Uterus (tissue), 2 donors: ENCODE data around the gene ZNF497.

Source experiments
- POLR2A ChIP-seq, 2 donors: fragments of 450-650 bp; IDR thresholded peaks; one replicate each; pipeline ENCODE4 v1.6.1; 2016; ENCODE audit warnings: antibody characterized with exemption in 2 of 2, mild to moderate bottlenecking in 1 of 2, moderate library complexity in 1 of 2
- TF ChIP-seq, protein P1 (sequence below), 4 experiments: fragments of 200-600 bp in 2 of 4; fragments of 450-650 bp in 2 of 4; sonication (generic) in 2 of 4; IDR thresholded peaks; one replicate each; pipeline ENCODE4 v1.5.1; 2016 to 2019; ENCODE audit warnings: antibody characterized with exemption in 4 of 4, mild to moderate bottlenecking in 2 of 4, moderate library complexity in 1 of 4

DNA sequence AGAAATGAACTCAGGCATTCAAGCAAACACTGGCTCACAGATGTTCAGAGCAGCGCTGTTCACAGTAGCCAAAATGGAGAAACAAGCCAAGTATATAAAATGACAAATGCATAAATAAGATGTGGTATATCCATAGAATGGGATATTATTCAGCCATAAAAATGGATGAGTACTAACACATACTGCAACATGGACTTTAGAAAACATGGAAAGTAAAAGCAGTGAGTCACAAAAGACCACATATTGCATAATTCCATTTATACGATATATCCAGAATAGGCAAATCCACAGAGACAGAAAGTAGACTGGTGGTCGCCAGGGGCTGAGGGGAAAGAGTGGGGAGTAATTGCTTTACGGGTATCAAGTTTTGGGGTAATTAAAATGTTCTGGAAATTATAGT, 11.6 kb upstream of the ZNF497 start:
- TF ChIP-seq, protein P1, sequence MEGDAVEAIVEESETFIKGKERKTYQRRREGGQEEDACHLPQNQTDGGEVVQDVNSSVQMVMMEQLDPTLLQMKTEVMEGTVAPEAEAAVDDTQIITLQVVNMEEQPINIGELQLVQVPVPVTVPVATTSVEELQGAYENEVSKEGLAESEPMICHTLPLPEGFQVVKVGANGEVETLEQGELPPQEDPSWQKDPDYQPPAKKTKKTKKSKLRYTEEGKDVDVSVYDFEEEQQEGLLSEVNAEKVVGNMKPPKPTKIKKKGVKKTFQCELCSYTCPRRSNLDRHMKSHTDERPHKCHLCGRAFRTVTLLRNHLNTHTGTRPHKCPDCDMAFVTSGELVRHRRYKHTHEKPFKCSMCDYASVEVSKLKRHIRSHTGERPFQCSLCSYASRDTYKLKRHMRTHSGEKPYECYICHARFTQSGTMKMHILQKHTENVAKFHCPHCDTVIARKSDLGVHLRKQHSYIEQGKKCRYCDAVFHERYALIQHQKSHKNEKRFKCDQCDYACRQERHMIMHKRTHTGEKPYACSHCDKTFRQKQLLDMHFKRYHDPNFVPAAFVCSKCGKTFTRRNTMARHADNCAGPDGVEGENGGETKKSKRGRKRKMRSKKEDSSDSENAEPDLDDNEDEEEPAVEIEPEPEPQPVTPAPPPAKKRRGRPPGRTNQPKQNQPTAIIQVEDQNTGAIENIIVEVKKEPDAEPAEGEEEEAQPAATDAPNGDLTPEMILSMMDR (IDR thresholded peaks at IDR 0.05), result no peak
- TF ChIP-seq POLR2A (IDR thresholded peaks at IDR 0.05), result no peak
